Measurements from ENCODE around the gene MED26. TPM values are rescaled to one million over a fixed set of nuclear protein-coding genes. Genes with fewer than 3 reads are reported as not detected.
A peak's percentile ranks its signal among the peaks of the same experiment; 100 is the strongest.

Gene MED26
- total and polyA plus RNA-seq, 2 of the 8 experiments (the other 6 are each of a cell fraction or from before 2014, with no cell fraction given) = 5.3 to 10.7 TPM

- Histone ChIP-seq H2AK5ac (ENCODE audit: low read depth, low read length) (no peak overlapping the region), H4K5ac (ENCODE audit: insufficient read length, low read depth, low read length) (no peak overlapping the region), H3K9me3 (ENCODE audit: insufficient read depth in 2 of 2, low read depth in 1 of 2, low read length in 1 of 2) (no peaks in the 10 kb centered on the region), H3K14ac (ENCODE audit: insufficient read length) (no peak overlapping the region), H2BK12ac (ENCODE audit: low read depth, low read length) (no peak overlapping the region), H3K56ac (replicated peaks; ENCODE audit: insufficient read length, low read depth, low read length) (no peak overlapping the region), H3K4ac (replicated peaks; ENCODE audit: insufficient read length, low read depth, low read length) (no peak overlapping the region), H4K20me1 (replicated peaks in 1 of 2; ENCODE audit: control insufficient read depth in 1 of 2, insufficient read depth in 2 of 2, low read length in 2 of 2) (peaks cover 13 to 29% of the 10 kb centered on the region in 2 experiments), H3K4me2 (ENCODE audit: insufficient read depth in 1 of 2, low read depth in 2 of 2, low read length in 2 of 2) (peak overlapping the region; percentile 76 to 99), H2BK20ac (ENCODE audit: low read length) (no peak overlapping the region), H4K91ac (replicated peaks; ENCODE audit: insufficient read length, low read length) (no peak overlapping the region), H3K79me1 (ENCODE audit: low read depth, low read length) (peaks cover 13% of the 10 kb centered on the region), H3K27me3 (replicated peaks in 1 of 4; ENCODE audit: control insufficient read depth in 3 of 4, extremely low read depth in 1 of 4, insufficient read depth in 3 of 4, low read length in 3 of 4) (no peaks in the 10 kb centered on the region), H3K79me2 (ENCODE audit: control insufficient read depth in 1 of 2, insufficient read depth in 2 of 2, low read length in 2 of 2) (peaks cover 14 to 48% of the 10 kb centered on the region in 2 experiments), H3K9ac (replicated peaks in 1 of 4; ENCODE audit: extremely low read depth in 1 of 4, low read depth in 3 of 4, low read length in 3 of 4) (peak overlapping the region in 2 of 4 experiments; percentile 67 to 74; a peak in 3 of 7 replicates), H2BK15ac (ENCODE audit: low read length) (no peak overlapping the region), H3K4me1 (replicated peaks in 1 of 4; ENCODE audit: control insufficient read depth in 3 of 4, insufficient read depth in 4 of 4, low read length in 3 of 4) (peaks cover 2 to 10% (median 4%) of the 10 kb centered on the region in 4 experiments; a peak in 6 of 7 replicates), H3K23ac (ENCODE audit: insufficient read length) (no peak overlapping the region), H3K27ac (ENCODE audit: low read depth, low read length) (no peak overlapping the region), H3K23me2 (ENCODE audit: low read depth, low read length) (peaks cover 10% of the 10 kb centered on the region; the same call in 1 of the 2 replicates), H2BK120ac (replicated peaks; ENCODE audit: low read depth, low read length) (no peak overlapping the region), H2AFZ (ENCODE audit: low read length) (no peak overlapping the region), H3K36me3 (ENCODE audit: control insufficient read depth in 2 of 4, insufficient read depth in 4 of 4, low read length in 3 of 4) (peaks cover 0 to 5% (median under 1%) of the 10 kb centered on the region in 4 experiments; a peak in 5 of 8 replicates), H2BK5ac (ENCODE audit: low read depth, low read length) (no peak overlapping the region), H3K18ac (ENCODE audit: extremely low read depth, low read length) (no peak overlapping the region), H4K8ac (ENCODE audit: extremely low read depth, insufficient read depth, low read length) (no peak overlapping the region), H3K4me3 (ENCODE audit: extremely low read depth in 1 of 4, insufficient read depth in 2 of 4, low read depth in 3 of 4, low read length in 4 of 4) (peak overlapping the region; percentile 53 to 99 (median 82))
- CTCF ChIA-PET (ENCODE audit: partially characterized antibody) = interaction anchor here (0.6 kb wide), 1 partner anchor 1569 kb away, joined by 3 read pairs; no protein-coding TSS in a partner anchor
- FAIRE-seq (no peak), DNase-seq (ENCODE audit: low read depth in 1 of 2, low spot score in 2 of 2) (no peak)
- 0% methylated on average over 2 of the region's 38 CpGs; no CpG with 5 or more reads in 1 of the 2 experiments for WGBS, 2 experiments (ENCODE audit: extremely low coverage in 1 of 2, insufficient coverage in 1 of 2, insufficient read length in 1 of 2, insufficient replicate concordance in 2 of 2, low coverage in 1 of 2, low lambda C conversion rate in 2 of 2, missing lambda C conversion rate in 1 of 2)
- POLR2A ChIA-PET (ENCODE audit: partially characterized antibody) = interaction anchor here (0.9 to 4.4 kb wide), 12 partner anchors 10 to 184 kb away, joined by 3 to 27 read pairs (median 4); partner anchors contain the start of genes SLC35E1 and TMEM38A
- TF ChIP-seq RBBP5 (IDR thresholded peaks at IDR 0.05; ENCODE audit: borderline replicate concordance, low read depth, low read length) (no peak), KDM5A (IDR thresholded peaks at IDR 0.05; ENCODE audit: low read length) (no peak), EP300 (IDR thresholded peaks at IDR 0.05; ENCODE audit: borderline replicate concordance in 1 of 2, low read depth in 2 of 2, low read length in 2 of 2) (no peak), CREB1 (IDR thresholded peaks at IDR 0.05) (no peak), ASH2L (IDR thresholded peaks at IDR 0.05; ENCODE audit: low read length) (no peak), MAFK (IDR thresholded peaks at IDR 0.05; ENCODE audit: low read depth, low read length) (no peak), HDAC6 (IDR thresholded peaks at IDR 0.05; ENCODE audit: low read depth, low read length) (no peak), KDM4A (IDR thresholded peaks at IDR 0.05; ENCODE audit: low read depth, low read length, severe bottlenecking) (no peak), BCL11A (IDR thresholded peaks at IDR 0.05; ENCODE audit: low read depth in 2 of 2, low read length in 2 of 2) (no peak), CBX8 (IDR thresholded peaks at IDR 0.05; ENCODE audit: borderline replicate concordance, low read depth, low read length) (no peak)
These were observed 149 bp downstream of the MED26 start for GRCh38 chr19:16627928-16628182.

Measured in H1 (cell line).